ENCODE data around the gene TTBK2. TPM values are rescaled to one million over a fixed set of nuclear protein-coding genes. Genes with fewer than 3 reads are reported as not detected.

TTBK2 gene
- total RNA-seq, 1 experiment from 2014 or later = 10.6 TPM

DNA sequence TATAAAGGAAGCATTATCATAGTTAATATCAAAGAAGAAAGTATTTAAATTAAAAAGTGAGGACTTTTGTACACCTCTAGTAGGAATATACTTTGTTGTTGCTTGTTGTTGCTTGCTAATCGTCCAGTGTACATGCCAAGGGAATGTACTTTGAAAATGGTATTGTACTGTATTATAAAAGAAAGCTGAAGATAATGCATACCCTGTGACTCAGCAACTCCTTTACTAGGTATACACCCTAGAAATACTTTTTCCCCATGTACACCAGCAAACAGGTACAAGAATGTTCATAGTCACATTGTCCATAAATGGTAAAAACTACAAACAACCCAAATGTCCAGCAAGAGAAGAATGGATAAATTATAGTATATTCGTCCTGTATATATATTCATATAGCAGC lies 12.0 kb downstream of the TTBK2 start:
- POLR2A ChIA-PET = no interaction called here
- no peaks in the 10 kb centered on the region for H3K27me3 ChIP-seq (ENCODE audit: insufficient read depth, low read length)
- no peaks in the 10 kb centered on the region for H3K9me2 ChIP-seq (ENCODE audit: insufficient read depth)
- RAD21 ChIA-PET (ENCODE audit: low non-redundant PET in 1 of 2, low total read pairs in 2 of 2, uncharacterized antibody in 2 of 2, unreplicated experiment in 2 of 2) = no interaction called here
- no peak overlapping the region for H3K4me3 ChIP-seq (replicated peaks in 1 of 2; ENCODE audit: low read depth in 1 of 2, low read length in 2 of 2)
- no peak for TF ChIP-seq JUND (IDR thresholded peaks at IDR 0.05)
- TF ChIP-seq, protein P1, sequence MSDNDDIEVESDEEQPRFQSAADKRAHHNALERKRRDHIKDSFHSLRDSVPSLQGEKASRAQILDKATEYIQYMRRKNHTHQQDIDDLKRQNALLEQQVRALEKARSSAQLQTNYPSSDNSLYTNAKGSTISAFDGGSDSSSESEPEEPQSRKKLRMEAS (IDR thresholded peaks at IDR 0.05) = no peak
- TF ChIP-seq SIN3A (IDR thresholded peaks at IDR 0.05; ENCODE audit: low read depth) = no peak
- no peak for TF ChIP-seq POLR2A (IDR thresholded peaks at IDR 0.05; ENCODE audit: borderline replicate concordance, extremely low read depth, insufficient read depth, insufficient read length)
- no peak for TF ChIP-seq ELF1 (IDR thresholded peaks at IDR 0.05; ENCODE audit: borderline replicate concordance, low read depth)
- no peak for TF ChIP-seq SP1 (IDR thresholded peaks at IDR 0.05; ENCODE audit: low read depth)
- TF ChIP-seq CEBPB (IDR thresholded peaks at IDR 0.05; ENCODE audit: low read depth) = no peak
- no peak for TF ChIP-seq FOSL1 (IDR thresholded peaks at IDR 0.05; ENCODE audit: low read depth)
- no peak for TF ChIP-seq CBX3 (IDR thresholded peaks at IDR 0.05; ENCODE audit: low read depth)
- TF ChIP-seq YY1 (IDR thresholded peaks at IDR 0.05; ENCODE audit: extremely low read depth, insufficient replicate concordance, low read depth, low read length) = no peak
- TF ChIP-seq, protein P2, sequence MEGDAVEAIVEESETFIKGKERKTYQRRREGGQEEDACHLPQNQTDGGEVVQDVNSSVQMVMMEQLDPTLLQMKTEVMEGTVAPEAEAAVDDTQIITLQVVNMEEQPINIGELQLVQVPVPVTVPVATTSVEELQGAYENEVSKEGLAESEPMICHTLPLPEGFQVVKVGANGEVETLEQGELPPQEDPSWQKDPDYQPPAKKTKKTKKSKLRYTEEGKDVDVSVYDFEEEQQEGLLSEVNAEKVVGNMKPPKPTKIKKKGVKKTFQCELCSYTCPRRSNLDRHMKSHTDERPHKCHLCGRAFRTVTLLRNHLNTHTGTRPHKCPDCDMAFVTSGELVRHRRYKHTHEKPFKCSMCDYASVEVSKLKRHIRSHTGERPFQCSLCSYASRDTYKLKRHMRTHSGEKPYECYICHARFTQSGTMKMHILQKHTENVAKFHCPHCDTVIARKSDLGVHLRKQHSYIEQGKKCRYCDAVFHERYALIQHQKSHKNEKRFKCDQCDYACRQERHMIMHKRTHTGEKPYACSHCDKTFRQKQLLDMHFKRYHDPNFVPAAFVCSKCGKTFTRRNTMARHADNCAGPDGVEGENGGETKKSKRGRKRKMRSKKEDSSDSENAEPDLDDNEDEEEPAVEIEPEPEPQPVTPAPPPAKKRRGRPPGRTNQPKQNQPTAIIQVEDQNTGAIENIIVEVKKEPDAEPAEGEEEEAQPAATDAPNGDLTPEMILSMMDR (IDR thresholded peaks at IDR 0.05 in 2 of 3, conservative IDR thresholded peaks at IDR 0.05 in 1 of 3; ENCODE audit: borderline replicate concordance in 1 of 3, insufficient read depth in 1 of 3, low read depth in 2 of 3, low read length in 2 of 3) = no peak
- TF ChIP-seq, protein P3, sequence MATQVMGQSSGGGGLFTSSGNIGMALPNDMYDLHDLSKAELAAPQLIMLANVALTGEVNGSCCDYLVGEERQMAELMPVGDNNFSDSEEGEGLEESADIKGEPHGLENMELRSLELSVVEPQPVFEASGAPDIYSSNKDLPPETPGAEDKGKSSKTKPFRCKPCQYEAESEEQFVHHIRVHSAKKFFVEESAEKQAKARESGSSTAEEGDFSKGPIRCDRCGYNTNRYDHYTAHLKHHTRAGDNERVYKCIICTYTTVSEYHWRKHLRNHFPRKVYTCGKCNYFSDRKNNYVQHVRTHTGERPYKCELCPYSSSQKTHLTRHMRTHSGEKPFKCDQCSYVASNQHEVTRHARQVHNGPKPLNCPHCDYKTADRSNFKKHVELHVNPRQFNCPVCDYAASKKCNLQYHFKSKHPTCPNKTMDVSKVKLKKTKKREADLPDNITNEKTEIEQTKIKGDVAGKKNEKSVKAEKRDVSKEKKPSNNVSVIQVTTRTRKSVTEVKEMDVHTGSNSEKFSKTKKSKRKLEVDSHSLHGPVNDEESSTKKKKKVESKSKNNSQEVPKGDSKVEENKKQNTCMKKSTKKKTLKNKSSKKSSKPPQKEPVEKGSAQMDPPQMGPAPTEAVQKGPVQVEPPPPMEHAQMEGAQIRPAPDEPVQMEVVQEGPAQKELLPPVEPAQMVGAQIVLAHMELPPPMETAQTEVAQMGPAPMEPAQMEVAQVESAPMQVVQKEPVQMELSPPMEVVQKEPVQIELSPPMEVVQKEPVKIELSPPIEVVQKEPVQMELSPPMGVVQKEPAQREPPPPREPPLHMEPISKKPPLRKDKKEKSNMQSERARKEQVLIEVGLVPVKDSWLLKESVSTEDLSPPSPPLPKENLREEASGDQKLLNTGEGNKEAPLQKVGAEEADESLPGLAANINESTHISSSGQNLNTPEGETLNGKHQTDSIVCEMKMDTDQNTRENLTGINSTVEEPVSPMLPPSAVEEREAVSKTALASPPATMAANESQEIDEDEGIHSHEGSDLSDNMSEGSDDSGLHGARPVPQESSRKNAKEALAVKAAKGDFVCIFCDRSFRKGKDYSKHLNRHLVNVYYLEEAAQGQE (IDR thresholded peaks at IDR 0.05; ENCODE audit: low read depth) = no peak
- no peak for TF ChIP-seq POLR2AphosphoS5 (IDR thresholded peaks at IDR 0.05; ENCODE audit: low read depth, low read length)
- no peak for TF ChIP-seq ZFX (IDR thresholded peaks at IDR 0.05)
- TF ChIP-seq RAD21 (IDR thresholded peaks at IDR 0.05; ENCODE audit: low read depth) = no peak
- TF ChIP-seq, protein P4, sequence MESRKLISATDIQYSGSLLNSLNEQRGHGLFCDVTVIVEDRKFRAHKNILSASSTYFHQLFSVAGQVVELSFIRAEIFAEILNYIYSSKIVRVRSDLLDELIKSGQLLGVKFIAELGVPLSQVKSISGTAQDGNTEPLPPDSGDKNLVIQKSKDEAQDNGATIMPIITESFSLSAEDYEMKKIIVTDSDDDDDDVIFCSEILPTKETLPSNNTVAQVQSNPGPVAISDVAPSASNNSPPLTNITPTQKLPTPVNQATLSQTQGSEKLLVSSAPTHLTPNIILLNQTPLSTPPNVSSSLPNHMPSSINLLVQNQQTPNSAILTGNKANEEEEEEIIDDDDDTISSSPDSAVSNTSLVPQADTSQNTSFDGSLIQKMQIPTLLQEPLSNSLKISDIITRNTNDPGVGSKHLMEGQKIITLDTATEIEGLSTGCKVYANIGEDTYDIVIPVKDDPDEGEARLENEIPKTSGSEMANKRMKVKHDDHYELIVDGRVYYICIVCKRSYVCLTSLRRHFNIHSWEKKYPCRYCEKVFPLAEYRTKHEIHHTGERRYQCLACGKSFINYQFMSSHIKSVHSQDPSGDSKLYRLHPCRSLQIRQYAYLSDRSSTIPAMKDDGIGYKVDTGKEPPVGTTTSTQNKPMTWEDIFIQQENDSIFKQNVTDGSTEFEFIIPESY (IDR thresholded peaks at IDR 0.05; ENCODE audit: extremely low read depth, insufficient replicate concordance, low read length) = no peak
- TF ChIP-seq EZH2 (IDR thresholded peaks at IDR 0.05) = no peak
- TF ChIP-seq SRF (IDR thresholded peaks at IDR 0.05; ENCODE audit: low read depth) = no peak
- H3K27ac ChIP-seq (ENCODE audit: low read depth, low read length) = no peak overlapping the region
- CTCF ChIA-PET = interaction anchor here (1.2 kb wide), 1 partner anchor 18 kb away, joined by 3 read pairs; no protein-coding TSS in a partner anchor
- DNase-seq (ENCODE audit: low read depth, low spot score) (no peak), ATAC-seq (no peak)
- H3K36me3 ChIP-seq (ENCODE audit: control insufficient read depth in 1 of 2, insufficient read depth in 2 of 2, low read length in 2 of 2) = no peaks in the 10 kb centered on the region
- intact Hi-C loops (cut with micrococcal nuclease) = no loop called here
- no TSS peak for BruUV-seq (replicated peaks)
- H3K4me1 ChIP-seq (ENCODE audit: control insufficient read depth in 1 of 2, insufficient read depth in 2 of 2, low read length in 2 of 2) = no peaks in the 10 kb centered on the region
- no peaks in the 10 kb centered on the region for H3K79me2 ChIP-seq (ENCODE audit: insufficient read depth, low read length)
- H4K20me1 ChIP-seq (ENCODE audit: insufficient read depth) = no peaks in the 10 kb centered on the region
- no peak overlapping the region for H3K4me2 ChIP-seq (ENCODE audit: low read length)
- H3K9me3 ChIP-seq (ENCODE audit: control insufficient read depth in 1 of 2, insufficient read depth in 1 of 2, low read depth in 1 of 2, low read length in 2 of 2) = no peaks in the 10 kb centered on the region
- H2AFZ ChIP-seq (ENCODE audit: low read depth, low read length, poor library complexity, severe bottlenecking) = no peak overlapping the region
- H3K9ac ChIP-seq (ENCODE audit: low read length) = no peak overlapping the region
